K562 treated with DMSO at 1 percent for 4 hours (cell line): Measurements from ENCODE around the gene MTMR2. TPM values are rescaled to one million over a fixed set of nuclear protein-coding genes. Genes with fewer than 3 reads are reported as not detected.

Experiments used
- total RNA-seq: library from RNA; unstranded; fragments of 300-600 nt; gene quantifications from 2 replicates; pipeline ENCODE4 v1.2.3, GENCODE V29; 2022; ENCODE audit not compliant: insufficient read depth

Gene MTMR2
- 9.5 and 12.1 TPM in 2 replicates for total RNA-seq

GRCh38 chr11:95923728-95924413, at the start of gene MTMR2:
Gene MTMR2, minus strand, starts transcription at chr11:95924107. Its CDS starts 153 bp downstream, at chr11:95923954.

GRCh38 chr11:95790123-95790932, 133.6 kb downstream of the MTMR2 start, which contains the start of gene CEP57:
Gene CEP57, plus strand, starts transcription at chr11:95790498. Its CDS starts 201 bp downstream, at chr11:95790699.

GRCh38 chr11:95789506-95790122, 134.3 kb downstream of the MTMR2 start, which contains the start of gene FAM76B:
Gene FAM76B, minus strand, starts transcription at chr11:95789782. Its CDS starts 304 bp downstream, at chr11:95789478.

Other genes starting within 250 kb of the MTMR2 start
- 13.8 and 27.1 TPM in 2 replicates for gene FAM76B, start 134.3 kb downstream of the MTMR2 start, total RNA-seq
- 61.6 and 64.8 TPM in 2 replicates for gene CEP57, start 133.6 kb downstream of the MTMR2 start, total RNA-seq